Brain microvascular endothelial cell (primary cell): ENCODE measurements around the gene ABHD2.

Source experiments
- DNase-seq: peaks from one replicate; pipeline ENCODE4 v3.0.0-alpha.2; 2020
- H3K27ac ChIP-seq: fragments of 250-450 bp; sonication (Bioruptor Pico); 2 replicates; pipeline ENCODE4 v1.5.1; 2020; ENCODE audit warnings: mild to moderate bottlenecking, moderate library complexity
- H3K27me3 ChIP-seq: fragments of 250-450 bp; sonication (Bioruptor Pico); replicated peaks from 2 replicates; pipeline ENCODE4 v1.5.1; 2020; ENCODE audit warnings: mild to moderate bottlenecking
- H3K36me3 ChIP-seq: fragments of 250-450 bp; sonication (Bioruptor Pico); replicated peaks from 2 replicates; pipeline ENCODE4 v1.5.1; 2020; ENCODE audit warnings: mild to moderate bottlenecking
- H3K4me3 ChIP-seq: 2 replicates; pipeline ENCODE4 v1.5.1; 2011; ENCODE audit warnings: low read depth, mild to moderate bottlenecking, control low read depth, low read length, moderate library complexity
- CTCF ChIP-seq: IDR thresholded peaks from 2 replicates; pipeline ENCODE4 v1.5.1; 2011; ENCODE audit warnings: low read depth, mild to moderate bottlenecking, moderate library complexity, low read length, control low read depth, inconsistent platforms; ENCODE audit errors: missing control alignments
- in situ Hi-C: cut with HindIII; loops from 2 replicates; pipeline ENCODE4 v1.10.0; 2017; ENCODE audit warnings: low sequenced_read_pairs, low pct_ligation_motif_present

ABHD2 gene

DNA sequence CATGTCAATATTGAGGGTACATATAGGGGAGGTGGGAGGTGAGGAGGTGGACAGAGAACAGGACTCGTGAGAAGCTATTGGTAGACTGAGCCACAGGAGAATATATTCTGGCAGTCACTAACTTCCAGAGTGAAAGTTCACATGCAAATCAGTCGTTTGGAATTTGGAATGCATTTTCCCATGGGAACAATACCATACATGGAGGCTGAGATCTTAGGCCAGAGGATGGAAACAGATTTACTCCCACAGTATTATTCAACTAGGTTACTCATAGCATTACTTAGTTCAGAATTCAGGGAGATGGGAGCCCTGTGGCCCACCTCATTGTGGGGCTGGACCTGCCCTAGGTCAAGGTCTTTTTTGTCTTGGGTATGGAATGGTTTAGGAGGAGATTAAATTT is 36.4 kb upstream of the ABHD2 start:
- Histone ChIP-seq H3K27ac (peak overlapping the region; percentile 96), H3K4me3 (no peak overlapping the region), H3K36me3 (no peaks in the 10 kb centered on the region), H3K27me3 (no peaks in the 10 kb centered on the region)
- peak; percentile 87 for DNase-seq
- no peak for TF ChIP-seq CTCF
- in situ Hi-C loops = loop anchor here (10.0 kb wide), 1 partner anchor 113 kb away; no protein-coding TSS in a partner anchor

DNA sequence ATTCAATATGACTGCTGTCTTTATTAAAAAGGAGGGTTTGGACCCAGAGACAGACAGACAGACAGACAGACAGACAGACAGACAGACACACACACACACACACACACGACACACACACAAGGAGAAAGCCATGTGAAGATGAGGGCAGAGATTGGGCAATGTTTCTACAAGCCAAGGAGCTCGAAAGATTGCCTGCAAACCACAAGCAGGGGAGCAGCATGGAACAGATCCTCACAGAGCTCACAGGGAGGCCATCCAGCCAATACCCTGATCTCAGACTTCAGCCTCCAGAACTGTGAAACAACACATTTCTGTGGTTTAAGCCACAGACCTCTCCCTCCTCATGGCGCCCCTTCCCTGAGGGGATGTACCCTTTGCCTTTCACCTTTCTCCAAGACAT is 35.8 kb upstream of the ABHD2 start:
- DNase-seq = peak; percentile 95

GRCh38 chr15:89054873-89055272 is 33.4 kb upstream of the ABHD2 start:
- no peak for DNase-seq
- Histone ChIP-seq H3K36me3 (no peaks in the 10 kb centered on the region), H3K27ac (no peak overlapping the region), H3K27me3 (no peaks in the 10 kb centered on the region), H3K4me3 (no peak overlapping the region)
- TF ChIP-seq CTCF = no peak
- in situ Hi-C loops = loop anchor here (10.0 kb wide), 1 partner anchor 110 kb away; no protein-coding TSS in a partner anchor

More for the DNA sequence above, 35.8 kb upstream of the ABHD2 start:
- Histone ChIP-seq H3K36me3 (no peaks in the 10 kb centered on the region), H3K27me3 (no peaks in the 10 kb centered on the region), H3K4me3 (no peak overlapping the region), H3K27ac (peak overlapping the region; percentile 96)
- in situ Hi-C loops = loop anchor here (10.0 kb wide), 1 partner anchor 112 kb away; no protein-coding TSS in a partner anchor
- TF ChIP-seq CTCF = no peak

DNA sequence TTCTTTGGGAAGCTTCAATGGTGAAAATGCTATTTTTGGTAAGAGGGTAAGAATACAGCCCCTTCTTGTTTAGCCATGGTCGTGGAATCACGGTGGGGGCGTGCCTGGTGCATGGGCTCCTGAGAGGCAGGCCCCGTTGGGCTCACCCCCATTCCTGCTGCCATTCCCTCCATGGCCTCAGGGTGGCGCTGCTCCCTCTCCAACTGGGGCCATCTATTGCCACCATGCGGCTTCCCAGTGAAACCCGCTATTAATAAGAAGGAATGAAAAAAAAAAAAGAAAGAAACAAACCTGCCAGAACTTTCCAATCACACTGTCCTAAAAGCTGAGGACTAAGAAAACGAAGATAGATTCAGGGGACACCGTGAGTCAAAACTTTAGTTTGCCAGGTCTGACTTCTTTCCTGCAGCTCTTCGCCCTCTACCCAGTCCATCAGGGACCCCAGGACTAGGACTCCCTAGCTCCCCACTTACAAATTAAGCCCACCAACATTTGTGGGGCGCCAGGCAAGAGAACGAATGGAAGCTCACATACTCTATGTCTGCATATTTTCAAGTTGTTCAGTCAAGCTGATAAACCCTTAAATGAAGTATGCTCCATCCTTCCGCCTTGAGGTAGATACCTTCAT is 30.6 kb upstream of the ABHD2 start:
- peak; percentile 99 for TF ChIP-seq CTCF
- Histone ChIP-seq H3K36me3 (no peaks in the 10 kb centered on the region), H3K27me3 (no peaks in the 10 kb centered on the region), H3K4me3 (no peak overlapping the region), H3K27ac (no peak overlapping the region)
- DNase-seq = peak; percentile 81
- in situ Hi-C loops = loop anchor here (10.0 kb wide), 1 partner anchor 107 kb away; no protein-coding TSS in a partner anchor

DNA sequence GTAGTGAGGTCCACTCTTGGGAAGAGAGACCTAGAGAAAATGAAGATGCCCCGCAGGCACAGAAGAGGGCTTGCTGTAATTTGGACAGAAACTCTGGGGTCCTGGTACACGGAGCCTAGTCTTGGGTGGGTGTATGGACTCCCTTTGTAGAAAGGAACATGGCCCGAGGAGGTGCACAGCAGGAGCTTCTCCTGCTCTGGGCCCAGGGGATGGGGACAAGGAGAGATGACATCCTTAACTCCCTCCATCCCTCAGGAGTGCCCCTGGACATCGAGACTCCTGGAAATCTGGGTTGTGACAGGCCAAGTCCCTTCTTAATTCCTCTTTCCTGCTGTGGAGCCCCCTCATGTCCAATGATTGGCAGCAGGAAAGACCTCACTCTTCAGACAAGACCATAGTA is 29.9 kb upstream of the ABHD2 start:
- no peak for TF ChIP-seq CTCF

More for the DNA sequence above, 29.9 kb upstream of the ABHD2 start:
- in situ Hi-C loops = loop anchor here (10.0 kb wide), 1 partner anchor 106 kb away; no protein-coding TSS in a partner anchor
- H3K4me3 ChIP-seq = no peak overlapping the region
- no peaks in the 10 kb centered on the region for H3K27me3 ChIP-seq
- H3K36me3 ChIP-seq = no peaks in the 10 kb centered on the region
- H3K27ac ChIP-seq = no peak overlapping the region
- no peak for DNase-seq
